Bronchial epithelial cell (primary cell): ENCODE measurements around the gene ACOXL. TPM values are rescaled to one million over a fixed set of nuclear protein-coding genes. Genes with fewer than 3 reads are reported as not detected.

ENCODE experiments used
- DNase-seq: peaks from one replicate; pipeline ENCODE4 v3.0.0-alpha.2; 2010; ENCODE audit warnings: low read depth
- FAIRE-seq: peaks from 2 replicates; lab custom pipeline; 2011; peaks lifted over from hg19 to GRCh38; lab: Jason Lieb, UNC
- H3K27me3 ChIP-seq: 2 replicates; pipeline ENCODE4 v1.5.1; 2011; ENCODE audit warnings: low read length; ENCODE audit not compliant: control insufficient read depth, insufficient read depth
- H3K36me3 ChIP-seq: 2 replicates; pipeline ENCODE4 v1.5.1; 2011; ENCODE audit warnings: low read length; ENCODE audit not compliant: control insufficient read depth, insufficient read depth
- H3K4me3 ChIP-seq: 2 replicates; pipeline ENCODE4 v1.5.1; 2011; ENCODE audit warnings: mild to moderate bottlenecking, low read depth, low read length, control low read depth
- total RNA-seq: library from RNA; depleted of rRNA; stranded (reverse); fragments of >200 nt; gene quantifications from 2 replicates; pipeline ENCODE4 v1.2.1, GENCODE V29; 2014
- TF ChIP-seq, protein P1 (sequence below): IDR thresholded peaks from 2 replicates; pipeline ENCODE4 v1.5.1; 2011; ENCODE audit warnings: mild to moderate bottlenecking, moderate library complexity, low read length, control low read depth, inconsistent platforms; ENCODE audit not compliant: insufficient read depth, severe bottlenecking

The ACOXL gene
- total RNA-seq, 1 donor from 2014 or later: not detected

DNA sequence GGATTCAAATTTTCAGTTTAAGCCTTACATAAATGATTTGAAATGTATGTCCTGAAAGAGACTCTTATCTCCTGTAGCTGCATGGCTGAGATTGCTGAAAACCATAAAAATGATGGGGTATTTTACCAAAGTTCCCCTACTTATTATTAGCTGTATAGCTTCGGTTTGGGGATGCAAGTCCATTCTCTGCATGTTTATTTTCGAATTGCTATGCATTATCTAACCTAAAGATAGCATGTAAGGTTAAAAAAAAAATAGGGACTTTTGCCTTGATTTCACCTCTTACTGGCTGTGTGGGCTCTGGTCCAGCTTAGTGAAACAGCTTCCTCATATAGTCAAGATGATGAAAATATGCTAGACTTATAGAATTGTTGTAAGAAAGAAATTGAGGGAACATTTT, 14.0 kb upstream of the ACOXL start:
- TF ChIP-seq, protein P1, sequence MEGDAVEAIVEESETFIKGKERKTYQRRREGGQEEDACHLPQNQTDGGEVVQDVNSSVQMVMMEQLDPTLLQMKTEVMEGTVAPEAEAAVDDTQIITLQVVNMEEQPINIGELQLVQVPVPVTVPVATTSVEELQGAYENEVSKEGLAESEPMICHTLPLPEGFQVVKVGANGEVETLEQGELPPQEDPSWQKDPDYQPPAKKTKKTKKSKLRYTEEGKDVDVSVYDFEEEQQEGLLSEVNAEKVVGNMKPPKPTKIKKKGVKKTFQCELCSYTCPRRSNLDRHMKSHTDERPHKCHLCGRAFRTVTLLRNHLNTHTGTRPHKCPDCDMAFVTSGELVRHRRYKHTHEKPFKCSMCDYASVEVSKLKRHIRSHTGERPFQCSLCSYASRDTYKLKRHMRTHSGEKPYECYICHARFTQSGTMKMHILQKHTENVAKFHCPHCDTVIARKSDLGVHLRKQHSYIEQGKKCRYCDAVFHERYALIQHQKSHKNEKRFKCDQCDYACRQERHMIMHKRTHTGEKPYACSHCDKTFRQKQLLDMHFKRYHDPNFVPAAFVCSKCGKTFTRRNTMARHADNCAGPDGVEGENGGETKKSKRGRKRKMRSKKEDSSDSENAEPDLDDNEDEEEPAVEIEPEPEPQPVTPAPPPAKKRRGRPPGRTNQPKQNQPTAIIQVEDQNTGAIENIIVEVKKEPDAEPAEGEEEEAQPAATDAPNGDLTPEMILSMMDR: no peak
- no peak overlapping the region for H3K4me3 ChIP-seq
- DNase-seq: no peak
- H3K27me3 ChIP-seq: no peaks in the 10 kb centered on the region
- no peak for FAIRE-seq
- H3K36me3 ChIP-seq: no peaks in the 10 kb centered on the region

DNA sequence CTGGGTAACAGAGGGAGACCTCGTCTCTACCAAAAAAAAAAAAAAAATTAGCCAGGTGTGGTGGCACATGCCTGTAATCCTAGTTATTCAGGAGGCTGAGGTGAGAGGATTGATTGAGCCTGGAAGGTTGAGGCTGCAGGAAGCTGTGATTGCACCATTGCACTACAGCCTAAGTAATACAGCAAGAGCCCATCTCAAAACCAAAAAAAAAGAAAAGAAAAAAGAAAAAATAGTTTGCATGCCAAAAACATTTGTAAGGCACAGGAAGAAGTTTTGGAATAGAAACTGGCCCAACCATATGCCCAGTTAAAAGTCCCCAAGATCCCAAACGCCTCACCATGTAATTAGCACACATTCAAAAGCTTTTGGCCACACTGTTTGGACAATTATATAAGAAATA, 13.4 kb upstream of the ACOXL start:
- Histone ChIP-seq H3K27me3 (no peaks in the 10 kb centered on the region), H3K4me3 (no peak overlapping the region)
- TF ChIP-seq, protein P1: no peak

GRCh38 chr2:110720547-110720946, 11.8 kb upstream of the ACOXL start:
- Histone ChIP-seq H3K36me3 (no peaks in the 10 kb centered on the region), H3K4me3 (no peak overlapping the region), H3K27me3 (no peaks in the 10 kb centered on the region)
- TF ChIP-seq, protein P1: no peak
- no peak for FAIRE-seq
- no peak for DNase-seq

More for the DNA sequence above, 13.4 kb upstream of the ACOXL start:
- DNase-seq (no peak), FAIRE-seq (no peak)
- H3K36me3 ChIP-seq: no peaks in the 10 kb centered on the region

DNA sequence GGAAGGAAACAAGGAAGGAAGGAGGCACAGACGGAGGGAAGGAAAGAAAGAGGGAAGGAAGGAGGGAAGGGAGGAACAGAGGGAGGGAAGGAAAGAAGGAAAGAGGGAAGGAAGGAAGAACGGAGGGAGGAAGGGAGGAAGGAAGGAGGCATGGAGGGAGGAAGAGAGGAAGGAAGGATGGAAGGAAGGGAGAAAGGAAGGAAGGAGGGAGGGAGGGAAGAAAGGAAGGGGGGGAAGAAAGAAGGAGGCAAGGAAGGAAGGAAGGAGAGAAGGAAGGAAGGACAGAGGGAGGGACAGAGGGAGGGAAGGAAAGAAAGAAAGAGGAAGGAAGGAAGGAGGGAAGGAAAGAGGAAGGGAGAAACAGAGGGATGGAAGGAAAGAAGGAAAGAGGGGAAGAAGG, 7.6 kb upstream of the ACOXL start:
- FAIRE-seq: no peak
- Histone ChIP-seq H3K36me3 (no peaks in the 10 kb centered on the region), H3K27me3 (peaks cover 2% of the 10 kb centered on the region), H3K4me3 (no peak overlapping the region)
- DNase-seq: no peak
- TF ChIP-seq, protein P1: no peak

DNA sequence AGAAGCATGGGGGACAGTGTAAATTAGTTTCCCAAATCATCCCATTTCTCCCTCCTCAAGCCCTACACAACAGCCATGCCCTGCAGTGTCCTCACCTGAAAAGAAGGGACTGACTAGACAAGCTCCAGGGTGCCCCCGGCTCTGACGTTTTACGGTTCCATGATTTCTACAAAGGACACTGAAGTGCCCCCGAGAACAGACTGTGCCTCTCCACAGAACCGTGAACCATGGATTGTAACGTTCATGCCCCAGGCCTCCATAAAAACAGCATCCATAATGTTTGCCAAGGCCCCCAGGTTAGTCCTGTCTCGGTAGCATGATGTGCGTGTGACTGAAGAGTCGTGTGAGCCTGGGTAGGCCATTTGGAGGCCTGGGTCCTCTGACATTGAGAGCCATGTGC, 7.0 kb upstream of the ACOXL start:
- DNase-seq (no peak), FAIRE-seq (no peak)
- H3K27me3 ChIP-seq: peaks cover 2% of the 10 kb centered on the region
- TF ChIP-seq, protein P1: no peak
- H3K4me3 ChIP-seq: no peak overlapping the region
- no peaks in the 10 kb centered on the region for H3K36me3 ChIP-seq

- Histone ChIP-seq H3K27me3 (peaks cover 2% of the 10 kb centered on the region), H3K4me3 (no peak overlapping the region), H3K36me3 (no peaks in the 10 kb centered on the region)
- TF ChIP-seq, protein P1: no peak
- DNase-seq (no peak), FAIRE-seq (peak; percentile 47)
These were observed 6.5 kb upstream of the ACOXL start for GRCh38 chr2:110725859-110726258.
